Inferior parietal cortex (tissue), 1 donor: ENCODE data around the gene NEMP1.
"Not testable (repeated sequence)": the region's sequence is repeated elsewhere in the genome, so short reads cannot be mapped to it uniquely, and the experiment has no call there.

Experiments used
- DNase-seq: peaks from one replicate; pipeline ENCODE4 v3.0.0-alpha.2; 2016; ENCODE audit errors: extremely low spot score

NEMP1 gene

DNA sequence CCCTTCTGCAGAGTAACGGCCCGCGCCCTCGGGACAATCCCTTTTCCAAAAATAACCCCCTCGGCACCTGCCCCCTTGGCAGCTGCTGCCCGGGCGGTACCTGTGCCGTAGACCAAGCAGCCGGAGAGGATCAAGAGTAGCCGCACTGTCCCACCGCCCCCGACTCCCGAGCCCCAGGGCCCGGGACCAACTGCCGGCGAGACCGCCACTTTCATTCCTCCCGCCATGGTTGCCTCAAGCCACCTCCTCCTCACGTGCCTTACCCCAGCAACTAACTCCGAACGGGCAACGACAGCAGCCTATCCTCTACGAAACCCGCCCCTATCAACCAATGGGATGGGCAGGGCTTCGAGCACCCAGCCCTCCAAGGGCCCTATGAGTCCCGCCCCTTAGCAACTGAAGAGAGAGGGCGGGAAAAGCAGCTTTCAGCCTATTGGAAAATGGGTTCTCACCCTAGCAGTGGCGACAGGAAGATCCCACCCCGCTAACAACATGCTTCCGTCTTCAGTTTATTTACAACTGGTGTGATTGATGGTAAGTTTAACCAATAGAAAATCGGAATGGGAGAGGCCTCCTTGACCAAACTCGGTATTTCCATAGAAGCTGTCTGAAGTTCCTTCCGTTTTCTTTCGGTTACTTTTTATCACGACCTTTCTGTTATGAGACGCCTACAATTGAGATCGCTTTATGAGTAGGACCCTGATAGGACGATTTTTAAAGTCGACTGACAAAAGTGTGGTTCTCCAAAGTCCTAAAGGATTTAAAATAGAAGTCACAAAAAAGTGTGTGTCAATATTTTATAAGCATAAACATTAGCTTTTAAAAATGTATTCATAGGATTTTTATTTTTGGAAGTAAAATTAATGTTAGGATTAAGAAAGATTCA, at the start of gene NEMP1:
TSS of gene NEMP1 (minus strand) at position 273 of the 886 bp plus-strand sequence. CDS start at position 227, 46 bp downstream.
- DNase-seq = peak; percentile 100

DNA sequence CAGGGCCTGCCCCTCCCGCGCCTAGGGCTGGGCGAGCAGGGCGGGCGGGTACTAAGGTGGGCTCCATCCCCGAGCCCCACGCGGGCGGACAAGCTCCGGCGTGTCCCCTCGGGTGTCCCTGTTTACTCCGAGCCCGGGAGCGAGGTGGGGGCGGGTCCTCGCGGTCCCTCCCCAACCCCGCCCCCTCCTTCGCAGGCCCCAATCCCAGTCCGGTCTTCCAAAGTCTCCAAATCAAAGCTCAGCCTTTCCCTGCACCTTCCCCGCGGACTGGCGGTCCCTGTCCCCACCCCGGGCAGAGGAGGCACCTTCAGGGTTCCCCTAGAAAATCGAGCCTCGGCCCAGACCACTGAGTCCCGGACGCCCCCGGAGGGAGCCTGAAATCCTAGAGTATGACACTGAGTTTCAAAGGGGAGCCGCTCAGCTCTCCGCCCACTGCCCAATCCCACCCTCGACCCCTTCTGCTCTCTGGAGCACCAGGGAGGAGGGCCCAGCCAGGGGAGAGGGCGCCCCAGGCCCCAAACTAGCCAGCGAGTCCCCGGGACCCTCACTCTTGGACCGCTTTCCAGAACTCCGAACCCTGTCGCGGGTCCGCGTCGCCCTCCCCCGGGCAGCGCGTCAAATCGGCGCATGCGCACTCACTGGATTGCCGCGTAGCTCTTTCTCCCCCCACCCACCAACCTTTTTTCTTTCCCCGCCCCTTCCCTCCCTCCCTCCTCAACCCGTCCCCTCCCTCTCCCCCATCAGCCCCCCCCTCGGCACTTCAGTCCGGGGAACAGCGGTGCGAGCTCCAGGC, 49.3 kb upstream of the NEMP1 start, which contains the start of gene LRP1:
TSS of gene LRP1 (plus strand) at position 758 of the 793 bp plus-strand sequence. CDS start 482 bp downstream, outside the sequence.
- DNase-seq = peak; percentile 75

GRCh38 chr12:57127101-57127725, 48.6 kb upstream of the NEMP1 start:
- no peak for DNase-seq

DNA sequence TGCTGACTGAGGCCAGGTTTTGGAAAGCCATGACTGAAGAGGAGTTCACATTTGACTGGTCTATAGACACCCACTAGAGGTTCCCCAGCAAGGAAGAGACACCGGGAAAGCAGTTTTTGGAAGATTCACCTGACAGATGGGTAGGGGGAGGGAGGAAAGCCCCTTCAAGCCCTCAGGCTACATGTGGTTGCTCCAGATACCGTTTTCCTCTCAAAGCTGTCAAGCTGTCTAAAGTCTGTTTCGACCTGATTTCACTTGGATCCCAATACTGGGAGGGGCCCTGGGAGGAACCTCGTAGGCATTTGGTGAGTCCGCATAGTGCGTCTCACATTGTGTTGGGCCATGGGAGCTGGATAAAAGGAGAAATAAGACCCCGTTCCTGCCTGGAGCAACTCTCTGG, 48.0 kb upstream of the NEMP1 start:
- DNase-seq = no peak

- DNase-seq = no peak
Observed at GRCh38 chr12:57126061-57126460, 47.5 kb upstream of the NEMP1 start.

DNA sequence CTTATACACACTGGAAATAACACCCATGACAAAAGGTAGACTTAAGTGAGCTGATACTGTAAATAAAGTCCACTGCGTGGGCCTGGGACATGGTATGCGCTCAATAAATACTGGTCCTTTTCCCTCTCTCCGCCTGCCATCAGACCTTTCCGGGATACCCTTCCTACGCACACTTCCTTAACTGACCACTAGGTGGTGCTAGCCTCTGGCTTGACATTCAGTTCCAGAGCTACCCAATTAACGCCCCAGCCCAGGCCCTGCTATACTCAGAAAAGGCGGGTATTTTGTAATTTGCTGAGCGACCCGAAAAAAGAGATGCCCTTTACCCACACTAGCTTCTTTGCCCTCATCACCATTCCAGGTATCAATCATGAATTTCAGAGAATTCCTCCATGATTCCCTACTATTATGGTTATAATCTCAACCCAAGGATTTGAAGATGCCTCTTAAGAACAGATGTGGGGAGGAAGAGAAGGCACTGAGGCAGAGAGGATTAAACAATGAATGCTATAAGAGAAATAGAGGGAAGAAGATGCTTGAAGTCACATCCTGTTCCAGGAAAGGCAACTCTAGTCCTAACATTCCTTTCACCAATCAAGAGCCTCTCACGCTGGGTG, 45.8 kb upstream of the NEMP1 start:
- peak; percentile 94 for DNase-seq

DNA sequence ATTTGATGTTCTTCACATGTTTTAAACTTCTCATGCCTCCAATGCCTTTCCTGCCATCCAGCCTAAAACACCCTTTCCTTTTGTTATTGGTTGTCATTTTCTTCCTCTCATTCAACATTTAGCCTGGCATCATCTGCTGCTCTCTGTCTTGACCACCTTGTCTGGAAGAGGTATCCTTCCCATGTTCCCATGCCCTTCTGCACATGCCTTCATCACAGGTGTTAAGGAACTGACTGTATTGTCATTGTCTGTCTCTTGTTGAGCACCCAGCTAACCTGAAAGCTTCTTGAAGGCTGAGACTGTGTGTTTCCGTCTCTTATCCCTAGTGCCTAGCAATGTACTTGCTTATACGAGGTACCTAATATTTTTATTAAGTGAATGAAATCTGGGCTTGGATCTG, 45.2 kb upstream of the NEMP1 start:
- DNase-seq = no peak

- DNase-seq = not testable (repeated sequence)
Observed at GRCh38 chr12:57120718-57121117, 42.1 kb upstream of the NEMP1 start.

DNA sequence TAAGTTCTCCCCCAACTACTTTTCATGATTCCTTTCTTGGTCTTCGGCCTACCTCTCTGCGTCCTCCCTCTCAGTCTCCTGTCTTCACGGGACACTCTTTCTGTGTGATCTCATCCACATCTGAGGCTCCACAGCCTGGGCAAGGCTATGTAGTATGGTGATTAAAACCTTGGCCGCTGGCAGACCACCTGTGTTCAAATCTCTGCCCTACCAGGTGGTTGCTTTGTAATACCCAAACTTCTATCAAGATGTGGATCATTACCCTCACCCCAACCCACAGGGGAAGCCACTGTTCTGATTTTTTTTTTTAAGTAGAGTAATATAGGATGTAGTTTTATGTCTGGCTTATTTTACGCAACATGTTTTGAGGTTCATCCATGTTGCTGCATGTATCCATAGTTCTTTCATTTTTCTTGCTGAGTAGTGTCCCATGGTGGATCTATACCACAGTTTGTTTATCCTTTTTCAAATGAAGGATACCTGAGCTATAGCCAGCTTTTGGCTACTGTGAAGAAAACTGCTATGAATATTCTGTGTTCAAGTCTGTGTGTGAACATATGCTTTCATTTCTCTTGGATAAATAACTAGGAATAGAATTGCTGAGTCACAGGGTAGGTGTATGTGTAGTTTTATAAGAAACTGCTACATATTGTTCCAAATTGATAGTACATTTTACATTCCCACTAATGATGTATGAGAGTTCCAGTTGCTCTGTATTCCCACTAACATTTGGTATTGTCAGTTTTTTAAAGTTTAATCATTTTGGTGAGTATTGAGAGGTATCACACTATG, 40.9 kb upstream of the NEMP1 start:
- no peak for DNase-seq

- DNase-seq = no peak
Observed at GRCh38 chr12:57118711-57119271, 40.2 kb upstream of the NEMP1 start.

- no peak for DNase-seq
Observed at GRCh38 chr12:57116580-57117281, 38.1 kb upstream of the NEMP1 start.

GRCh38 chr12:57112492-57113294, 34.1 kb upstream of the NEMP1 start:
- DNase-seq = no peak

DNA sequence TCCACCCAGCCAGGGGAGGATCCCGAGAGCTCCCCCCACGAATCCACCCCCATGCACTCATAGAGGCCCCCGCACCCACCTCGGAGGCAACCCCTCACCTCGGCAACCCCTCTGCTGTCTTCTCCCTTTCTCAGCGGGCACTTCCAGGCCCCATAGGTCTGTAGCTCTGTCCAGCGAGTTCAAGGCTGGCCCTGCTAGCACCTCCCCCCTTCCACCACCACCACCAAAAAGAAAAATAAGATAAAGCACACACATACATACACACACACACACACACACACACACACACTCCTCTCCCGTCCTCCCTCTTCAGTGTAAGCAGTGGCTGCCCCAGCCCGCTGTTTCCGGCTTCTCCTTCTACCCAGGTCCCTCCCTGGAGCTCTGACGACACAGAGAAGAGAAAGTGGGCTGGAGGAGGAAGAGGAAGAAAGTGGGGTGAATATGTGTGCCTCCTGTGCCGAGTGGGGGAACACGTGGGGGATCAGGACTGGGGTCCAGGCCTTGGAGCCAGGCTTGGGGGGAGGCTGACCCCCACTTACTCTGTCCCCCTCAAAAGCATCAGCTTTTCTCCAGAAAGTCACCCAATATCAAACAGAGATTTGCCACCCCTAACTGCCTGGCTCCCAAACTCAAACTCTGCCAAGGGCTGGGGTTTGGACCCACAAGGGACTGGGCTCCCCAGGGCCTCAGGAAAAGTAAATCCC, 32.6 kb upstream of the NEMP1 start, which contains the start of gene STAT6:
TSS of gene STAT6 (minus strand) at position 332 of the 704 bp plus-strand sequence. CDS start 3,084 bp downstream, outside the sequence.
- no peak for DNase-seq

DNA sequence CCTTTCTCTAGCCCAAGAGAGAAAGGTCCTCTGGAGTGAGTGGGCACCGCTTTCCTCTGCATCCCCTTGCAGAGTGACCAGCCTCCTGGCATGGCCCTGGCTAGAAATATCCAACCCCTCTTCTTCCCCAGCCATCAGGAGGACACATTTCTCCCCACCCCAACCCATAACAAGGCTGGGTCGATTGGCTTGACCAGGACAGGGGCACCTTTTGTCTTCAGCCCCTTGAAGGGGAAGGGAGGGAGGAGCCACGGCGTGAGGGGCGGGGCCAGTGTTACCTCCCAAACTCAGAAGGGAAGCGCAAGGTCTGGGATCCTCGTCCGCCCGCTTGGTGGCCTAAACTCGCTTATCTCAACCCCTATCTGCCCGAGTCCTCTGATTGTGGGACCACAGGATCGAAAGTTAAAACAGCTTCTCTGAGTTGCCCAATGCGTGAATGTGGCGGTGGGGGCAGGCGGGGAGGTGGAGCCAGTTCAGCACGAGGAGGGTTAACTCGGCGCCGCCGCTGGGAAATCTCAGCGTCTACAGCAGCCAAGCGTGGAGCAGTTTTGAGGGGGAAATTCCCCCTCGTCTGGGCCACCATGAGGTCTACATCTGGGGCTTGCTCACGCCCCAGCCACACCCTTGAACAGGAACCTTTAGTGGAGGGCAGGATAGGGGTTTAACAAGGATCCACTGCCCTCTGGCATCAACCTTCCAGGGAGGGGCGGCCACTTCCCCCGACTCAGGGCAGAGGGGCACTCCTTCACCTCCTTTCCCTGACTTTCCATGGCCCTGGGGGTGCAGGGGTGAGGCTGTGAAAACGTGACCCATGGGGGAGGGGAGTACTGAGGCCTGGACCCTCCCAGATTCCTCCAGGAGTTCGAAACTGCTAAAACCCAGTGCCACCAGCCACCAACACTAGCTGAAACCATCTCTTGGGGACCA, 31.8 kb upstream of the NEMP1 start:
- DNase-seq = no peak

GRCh38 chr12:57109207-57110103, 30.9 kb upstream of the NEMP1 start:
- DNase-seq = no peak
